ENCODE measurements around the gene MAMDC2.

DNA sequence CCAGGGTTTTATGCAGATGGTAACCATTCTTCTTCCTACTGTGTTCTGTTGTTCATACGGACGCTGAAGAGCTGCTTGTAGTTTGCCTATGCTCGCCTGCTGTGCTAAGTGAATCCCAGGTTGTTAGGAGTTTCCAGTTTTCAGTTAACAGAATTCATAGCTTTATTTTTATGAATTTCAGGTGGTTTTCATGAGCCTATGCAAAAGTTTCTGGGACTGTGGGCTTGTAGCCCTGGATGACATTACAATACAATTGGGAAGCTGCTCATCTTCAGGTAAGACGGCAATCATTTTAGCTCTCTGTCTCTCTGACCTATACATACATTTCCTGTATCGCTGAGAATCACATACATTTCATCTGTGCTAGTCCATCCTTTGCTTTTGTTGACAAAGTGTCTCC is 124.9 kb downstream of the MAMDC2 start:
- TF ChIP-seq, protein P1, sequence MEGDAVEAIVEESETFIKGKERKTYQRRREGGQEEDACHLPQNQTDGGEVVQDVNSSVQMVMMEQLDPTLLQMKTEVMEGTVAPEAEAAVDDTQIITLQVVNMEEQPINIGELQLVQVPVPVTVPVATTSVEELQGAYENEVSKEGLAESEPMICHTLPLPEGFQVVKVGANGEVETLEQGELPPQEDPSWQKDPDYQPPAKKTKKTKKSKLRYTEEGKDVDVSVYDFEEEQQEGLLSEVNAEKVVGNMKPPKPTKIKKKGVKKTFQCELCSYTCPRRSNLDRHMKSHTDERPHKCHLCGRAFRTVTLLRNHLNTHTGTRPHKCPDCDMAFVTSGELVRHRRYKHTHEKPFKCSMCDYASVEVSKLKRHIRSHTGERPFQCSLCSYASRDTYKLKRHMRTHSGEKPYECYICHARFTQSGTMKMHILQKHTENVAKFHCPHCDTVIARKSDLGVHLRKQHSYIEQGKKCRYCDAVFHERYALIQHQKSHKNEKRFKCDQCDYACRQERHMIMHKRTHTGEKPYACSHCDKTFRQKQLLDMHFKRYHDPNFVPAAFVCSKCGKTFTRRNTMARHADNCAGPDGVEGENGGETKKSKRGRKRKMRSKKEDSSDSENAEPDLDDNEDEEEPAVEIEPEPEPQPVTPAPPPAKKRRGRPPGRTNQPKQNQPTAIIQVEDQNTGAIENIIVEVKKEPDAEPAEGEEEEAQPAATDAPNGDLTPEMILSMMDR (IDR thresholded peaks at IDR 0.05): no peak
- TF ChIP-seq POLR2A (IDR thresholded peaks at IDR 0.05): no peak

Data from adrenal gland (tissue), 5 donors.